Mucosa of rectum (tissue), 2 donors: ENCODE results near the gene CADM1.

Source experiments
- H3K27ac ChIP-seq, 2 donors: one replicate each; pipeline ENCODE4 v1.7.0; 2013; ENCODE audit warnings: inconsistent platforms in 2 of 2, low read depth in 2 of 2, low read length in 2 of 2
- H3K27me3 ChIP-seq, 2 donors: one replicate each; pipeline ENCODE4 v1.7.0; 2013; ENCODE audit warnings: low read length in 2 of 2; ENCODE audit not compliant: control insufficient read depth in 2 of 2, insufficient read depth in 2 of 2
- H3K36me3 ChIP-seq, 2 donors: one replicate each; pipeline ENCODE4 v1.7.0; 2013; ENCODE audit warnings: low read length in 2 of 2; ENCODE audit not compliant: control insufficient read depth in 2 of 2, insufficient read depth in 2 of 2
- H3K4me1 ChIP-seq, 2 donors: one replicate each; pipeline ENCODE4 v1.7.0; 2013; ENCODE audit warnings: low read length in 2 of 2, mild to moderate bottlenecking in 1 of 2; ENCODE audit not compliant: control insufficient read depth in 2 of 2, insufficient read depth in 2 of 2
- H3K4me3 ChIP-seq, 2 donors: one replicate each; pipeline ENCODE4 v1.7.0; 2013; ENCODE audit warnings: low read length in 2 of 2
- H3K9ac ChIP-seq, 2 donors: one replicate each; pipeline ENCODE4 v1.7.0; 2013; ENCODE audit warnings: low read length in 2 of 2, low read depth in 1 of 2, mild to moderate bottlenecking in 1 of 2
- H3K9me3 ChIP-seq, 2 donors: one replicate each; pipeline ENCODE4 v1.7.0; 2013; ENCODE audit warnings: low read length in 2 of 2; ENCODE audit not compliant: control insufficient read depth in 2 of 2
- donor health status: healthy.
- donor health status: Normal muscosa, but diverticular disease.

Gene CADM1

DNA sequence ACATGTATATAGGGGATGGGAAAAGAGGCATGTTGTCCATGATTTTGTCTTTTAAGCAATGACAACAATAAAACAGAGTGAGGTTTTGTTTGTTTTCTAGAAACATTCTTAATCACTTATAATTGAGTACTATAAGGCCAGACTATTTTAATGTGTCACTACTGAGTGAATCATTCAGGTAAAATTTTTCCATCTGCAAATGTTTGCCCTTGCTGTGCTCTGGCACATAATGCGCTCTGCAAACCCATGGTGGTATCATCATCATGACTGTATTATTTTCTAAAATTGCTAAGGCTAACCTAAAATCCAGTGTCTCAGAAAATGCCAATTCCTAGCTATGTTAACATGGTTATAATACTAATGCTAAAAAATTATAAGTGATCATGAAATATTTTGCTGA is 261.2 kb downstream of the CADM1 start:
- Histone ChIP-seq H3K27me3 (no peaks in the 10 kb centered on the region), H3K4me1 (no peaks in the 10 kb centered on the region), H3K27ac (no peak overlapping the region), H3K9ac (no peak overlapping the region), H3K36me3 (no peaks in the 10 kb centered on the region), H3K4me3 (no peak overlapping the region), H3K9me3 (no peaks in the 10 kb centered on the region)

DNA sequence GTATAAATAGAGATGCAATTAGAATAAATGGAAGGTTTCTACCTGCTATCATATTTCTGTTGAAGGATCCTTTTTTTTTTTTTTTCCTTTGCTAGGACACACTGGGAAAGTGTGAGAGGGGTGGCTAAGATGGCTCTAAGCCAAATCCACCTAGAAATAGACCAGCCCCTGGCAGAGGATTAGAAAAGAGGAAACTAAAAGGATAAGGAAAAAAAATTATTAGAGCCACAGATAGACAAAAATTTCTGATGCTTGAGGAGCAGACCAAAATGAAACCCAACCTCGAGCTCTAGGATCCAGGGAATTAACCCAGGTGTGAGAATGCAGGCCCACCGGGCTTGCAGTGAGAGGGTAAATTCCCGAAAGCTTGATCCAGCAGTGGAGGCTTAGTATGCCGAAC is 262.3 kb downstream of the CADM1 start:
- Histone ChIP-seq H3K36me3 (no peaks in the 10 kb centered on the region), H3K27me3 (no peaks in the 10 kb centered on the region), H3K27ac (no peak overlapping the region), H3K9me3 (no peaks in the 10 kb centered on the region), H3K4me3 (no peak overlapping the region), H3K9ac (no peak overlapping the region), H3K4me1 (no peaks in the 10 kb centered on the region)

DNA sequence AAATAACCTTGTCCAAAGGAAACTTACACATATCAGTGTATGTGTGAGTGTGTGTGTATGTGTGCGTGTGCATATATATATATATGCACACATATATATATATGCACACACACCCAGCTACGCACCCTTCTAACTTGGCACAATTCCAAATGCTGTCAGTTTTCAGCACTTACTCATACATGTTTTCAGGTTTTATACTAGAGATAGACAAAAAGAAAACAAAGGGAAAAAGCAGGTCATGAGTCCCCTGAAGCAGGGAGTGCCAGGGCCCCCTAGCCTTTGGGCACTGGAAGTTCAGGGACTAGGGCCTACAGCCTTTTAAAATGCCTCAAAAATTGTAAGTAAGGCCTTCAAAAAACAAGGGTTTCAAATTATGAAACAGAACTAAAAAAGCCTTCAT is 265.4 kb downstream of the CADM1 start:
- Histone ChIP-seq H3K4me1 (no peaks in the 10 kb centered on the region), H3K27me3 (no peaks in the 10 kb centered on the region), H3K9me3 (no peaks in the 10 kb centered on the region), H3K4me3 (no peak overlapping the region), H3K36me3 (no peaks in the 10 kb centered on the region), H3K9ac (no peak overlapping the region), H3K27ac (no peak overlapping the region)

DNA sequence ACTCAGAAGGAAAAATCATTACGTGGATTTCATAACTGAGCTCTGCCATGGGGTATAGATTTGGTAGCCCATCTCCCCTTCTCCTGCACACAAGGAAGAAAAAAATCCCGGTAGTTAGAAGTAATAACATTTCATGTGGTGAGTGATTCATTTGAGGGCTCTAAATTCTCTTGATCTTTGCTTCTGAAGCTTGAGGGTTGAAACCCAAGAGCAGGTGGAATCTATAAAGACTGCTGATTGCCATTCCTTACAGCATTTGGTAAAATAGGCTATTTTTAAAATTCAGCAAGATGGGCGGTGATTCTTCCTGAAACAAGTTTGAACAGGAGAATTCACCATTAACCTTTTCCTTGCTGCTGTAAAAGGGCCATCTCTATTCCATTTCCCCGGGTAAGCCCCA is 266.1 kb downstream of the CADM1 start:
- Histone ChIP-seq H3K9me3 (no peaks in the 10 kb centered on the region), H3K36me3 (no peaks in the 10 kb centered on the region), H3K9ac (no peak overlapping the region), H3K4me1 (no peaks in the 10 kb centered on the region), H3K27me3 (no peaks in the 10 kb centered on the region), H3K4me3 (no peak overlapping the region), H3K27ac (no peak overlapping the region)

DNA sequence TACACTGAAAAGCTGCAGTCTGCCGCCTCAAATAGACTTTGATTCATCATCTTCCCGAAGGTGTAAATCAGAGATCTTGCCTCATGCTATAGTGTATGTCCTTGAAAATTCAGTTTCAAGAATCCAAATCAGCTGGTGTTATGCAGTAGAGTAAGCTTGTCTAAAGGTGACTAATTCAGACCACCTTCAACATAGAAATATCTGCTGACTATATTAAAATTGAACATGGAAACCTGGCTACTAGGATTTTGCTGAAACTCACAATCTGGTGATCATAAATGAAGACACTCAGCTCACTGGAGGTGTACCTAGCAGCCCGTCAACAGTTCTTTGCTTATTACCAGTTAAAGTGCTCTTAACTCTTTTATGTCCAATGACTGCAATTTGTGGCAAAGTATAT is 266.6 kb downstream of the CADM1 start:
- no peak overlapping the region for H3K4me3 ChIP-seq
- H3K27me3 ChIP-seq: no peaks in the 10 kb centered on the region
- H3K27ac ChIP-seq: no peak overlapping the region
- no peaks in the 10 kb centered on the region for H3K9me3 ChIP-seq
- H3K4me1 ChIP-seq: no peaks in the 10 kb centered on the region
- H3K36me3 ChIP-seq: no peaks in the 10 kb centered on the region
- H3K9ac ChIP-seq: no peak overlapping the region

DNA sequence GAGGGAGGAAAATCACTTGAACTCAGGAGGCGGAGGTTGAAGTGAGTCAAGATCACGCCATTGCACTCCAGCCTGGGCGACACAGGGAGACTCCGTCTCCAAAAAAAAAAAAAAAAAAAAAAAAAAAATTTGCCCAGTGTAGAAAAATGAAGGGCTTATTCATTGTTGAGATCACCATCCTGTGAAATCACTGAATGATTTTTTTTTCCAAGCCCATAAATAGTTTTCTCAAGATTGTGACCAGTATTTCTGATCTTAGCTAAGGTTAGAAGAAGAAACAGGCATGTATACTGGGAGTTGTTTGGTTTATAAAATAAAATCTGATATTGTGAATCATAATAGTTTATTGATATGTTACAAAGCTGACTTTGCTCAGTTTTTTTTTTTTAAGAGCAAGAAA is 269.4 kb downstream of the CADM1 start:
- no peak overlapping the region for H3K27ac ChIP-seq
- H3K9ac ChIP-seq: no peak overlapping the region
- H3K4me3 ChIP-seq: no peak overlapping the region
- no peaks in the 10 kb centered on the region for H3K4me1 ChIP-seq
- H3K27me3 ChIP-seq: no peaks in the 10 kb centered on the region
- H3K36me3 ChIP-seq: no peaks in the 10 kb centered on the region
- no peaks in the 10 kb centered on the region for H3K9me3 ChIP-seq

DNA sequence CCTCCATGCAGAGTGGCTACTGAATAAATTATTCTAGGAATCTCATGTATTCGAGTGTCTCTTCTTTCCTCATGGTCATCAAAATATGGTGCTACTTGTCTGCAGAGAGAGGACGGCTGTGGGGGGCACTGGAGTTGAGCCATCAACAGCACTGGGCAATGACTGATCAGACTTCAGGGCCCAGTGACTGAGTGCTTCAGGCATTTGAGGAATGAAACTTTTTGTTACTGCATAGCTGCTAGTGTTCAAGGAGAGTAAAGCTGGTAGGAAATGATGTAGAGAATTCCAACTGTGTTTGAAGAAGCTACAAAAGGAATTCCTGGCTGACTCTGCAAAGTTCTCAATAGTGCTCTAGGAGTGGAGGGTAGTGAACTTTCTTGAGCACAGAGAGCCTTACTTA is 277.7 kb downstream of the CADM1 start:
- H3K27me3 ChIP-seq: no peaks in the 10 kb centered on the region
- H3K9ac ChIP-seq: no peak overlapping the region
- no peak overlapping the region for H3K4me3 ChIP-seq
- no peaks in the 10 kb centered on the region for H3K4me1 ChIP-seq
- H3K27ac ChIP-seq: no peak overlapping the region
- H3K9me3 ChIP-seq: no peaks in the 10 kb centered on the region
- no peaks in the 10 kb centered on the region for H3K36me3 ChIP-seq

DNA sequence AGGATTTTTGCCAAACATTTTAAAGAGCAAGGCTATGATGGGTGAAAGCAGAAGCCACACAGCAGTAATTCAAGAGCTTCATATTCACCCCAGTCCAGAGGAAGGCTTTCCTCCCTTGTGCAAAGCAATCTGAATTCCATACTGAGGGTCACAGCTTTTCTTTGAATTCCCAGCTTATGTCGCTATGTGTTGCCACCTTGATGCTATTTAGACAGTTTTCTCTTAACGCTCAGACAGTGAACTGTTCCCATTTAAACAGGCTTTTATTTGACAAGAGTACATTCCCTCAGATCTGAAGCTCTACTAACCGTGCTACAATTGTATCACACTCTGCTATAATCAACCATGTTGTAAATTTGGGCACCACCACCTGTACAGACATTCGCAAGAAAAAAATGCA is 279.7 kb downstream of the CADM1 start:
- Histone ChIP-seq H3K4me3 (no peak overlapping the region), H3K27ac (no peak overlapping the region), H3K4me1 (no peaks in the 10 kb centered on the region)

DNA sequence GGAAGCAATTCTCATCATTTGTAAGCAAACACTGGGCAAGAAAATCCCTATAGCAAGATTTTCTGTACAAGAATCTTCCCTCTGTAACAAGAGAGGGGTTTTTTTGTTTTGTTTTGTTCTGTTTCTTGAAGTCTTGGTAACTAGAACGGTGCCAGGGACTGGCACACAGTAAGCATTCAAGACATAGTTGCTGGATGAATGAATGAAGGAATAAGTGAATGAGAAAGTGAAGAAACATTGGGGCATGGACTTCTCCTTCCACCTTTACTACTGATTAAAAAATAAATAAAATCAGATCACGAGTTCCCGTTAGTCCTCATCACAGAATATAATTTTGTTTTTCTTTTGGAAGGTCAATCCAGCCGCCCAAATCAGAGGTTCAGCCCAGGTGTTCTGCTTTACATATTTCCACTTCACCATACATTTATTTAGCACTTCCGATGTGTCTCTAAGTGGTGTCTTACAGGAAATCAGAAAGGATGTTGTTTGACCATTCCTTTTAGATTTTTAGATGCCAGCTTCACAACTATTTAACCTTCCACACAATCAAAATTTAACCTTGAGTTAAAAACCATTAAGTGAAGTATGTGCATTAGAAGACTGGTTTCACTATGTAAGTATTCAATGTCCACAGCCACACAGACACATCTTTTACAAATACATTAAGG is 281.2 kb downstream of the CADM1 start:
- H3K9me3 ChIP-seq: no peaks in the 10 kb centered on the region
- no peak overlapping the region for H3K4me3 ChIP-seq
- no peak overlapping the region for H3K9ac ChIP-seq
- no peaks in the 10 kb centered on the region for H3K27me3 ChIP-seq
- H3K27ac ChIP-seq: peak overlapping the region; percentile 55 to 78
- H3K36me3 ChIP-seq: no peaks in the 10 kb centered on the region
- no peaks in the 10 kb centered on the region for H3K4me1 ChIP-seq

More for the DNA sequence above, 279.7 kb downstream of the CADM1 start:
- H3K27me3 ChIP-seq: no peaks in the 10 kb centered on the region
- H3K9ac ChIP-seq: no peak overlapping the region
- no peaks in the 10 kb centered on the region for H3K36me3 ChIP-seq
- no peaks in the 10 kb centered on the region for H3K9me3 ChIP-seq

DNA sequence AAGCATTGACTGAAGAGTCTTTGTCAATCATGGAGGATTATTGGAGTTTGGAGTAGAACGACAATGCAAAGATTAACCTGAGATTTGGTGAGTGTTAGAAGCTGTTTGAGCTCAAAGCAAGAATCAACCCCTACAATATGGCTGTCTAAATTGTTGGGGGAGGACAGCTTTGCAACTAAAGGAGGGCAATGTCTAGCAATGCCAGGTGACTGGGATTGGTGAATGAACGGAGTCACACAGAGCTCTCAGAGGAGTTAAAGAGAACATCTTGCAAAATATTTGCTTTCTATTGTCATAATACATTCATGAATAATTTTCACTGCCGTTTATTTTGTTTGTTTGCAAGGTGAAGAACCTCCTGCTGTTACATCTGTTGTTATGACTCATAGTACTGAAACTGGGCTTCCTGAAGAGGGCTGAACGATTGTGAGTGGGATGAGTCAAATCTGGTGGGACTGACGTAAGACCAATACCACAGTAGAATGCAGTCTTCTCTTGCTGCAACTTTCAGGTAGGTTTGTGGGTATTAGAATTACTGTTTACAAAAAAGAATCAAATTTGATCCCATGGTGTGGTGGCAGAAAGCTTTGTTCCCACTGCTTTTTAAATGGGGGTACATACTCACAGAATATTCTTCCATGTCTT is 281.9 kb downstream of the CADM1 start:
- H3K36me3 ChIP-seq: no peaks in the 10 kb centered on the region
- H3K27ac ChIP-seq: peak overlapping the region; percentile 55 to 78
- H3K4me3 ChIP-seq: no peak overlapping the region
- no peaks in the 10 kb centered on the region for H3K27me3 ChIP-seq
- H3K9ac ChIP-seq: peak overlapping the region in 1 of 2 donors; percentile 5
- H3K9me3 ChIP-seq: no peaks in the 10 kb centered on the region
- no peaks in the 10 kb centered on the region for H3K4me1 ChIP-seq
